ENCODE measurements around the gene CCDC142. TPM values are rescaled to one million over a fixed set of nuclear protein-coding genes. Genes with fewer than 3 reads are reported as not detected.
A peak's percentile ranks its signal among the peaks of the same experiment; 100 is the strongest.

CCDC142 gene
- total RNA-seq, 6 experiments from 2014 or later: 5.9 to 15.4 (median 11.2) TPM

DNA sequence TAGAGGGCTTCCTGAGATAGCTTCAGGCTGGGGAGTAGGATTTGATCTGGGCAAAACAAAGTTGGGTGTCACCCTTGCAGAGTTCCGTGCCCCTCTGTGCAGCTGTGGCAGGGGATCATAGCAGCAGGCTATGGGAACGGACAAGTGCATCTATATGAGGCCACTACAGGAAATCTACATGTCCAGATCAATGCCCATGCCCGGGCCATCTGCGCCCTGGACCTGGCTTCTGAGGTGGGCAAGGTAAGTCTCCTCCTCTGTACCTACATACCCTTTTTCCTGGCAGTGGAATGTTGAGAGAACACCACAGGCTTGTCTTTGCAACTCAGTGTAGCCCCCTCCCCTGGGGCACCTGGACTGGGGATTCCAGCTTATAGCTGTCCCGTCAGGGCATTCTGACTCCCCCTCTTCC is 57.8 kb downstream of the CCDC142 start:
- WGBS (ENCODE audit: insufficient coverage, low coverage, low lambda C conversion rate, missing lambda C conversion rate): 89% methylated on average over 3 of the region's 5 CpGs
- Histone ChIP-seq H3K27ac (no peak overlapping the region), H3K4me1 (peaks cover 0 to 25% (median 7%) of the 10 kb centered on the region in 4 donors), H3K36me3 (peaks cover 0 to 46% (median 17%) of the 10 kb centered on the region in 4 donors), H3K9me3 (no peaks in the 10 kb centered on the region), H3K27me3 (no peaks in the 10 kb centered on the region), H3K4me3 (no peak overlapping the region)
- intact Hi-C loops (cut with DNase I): no loop called here
- TF ChIP-seq POLR2A (IDR thresholded peaks at IDR 0.05): no peak
- TF ChIP-seq, protein P1, sequence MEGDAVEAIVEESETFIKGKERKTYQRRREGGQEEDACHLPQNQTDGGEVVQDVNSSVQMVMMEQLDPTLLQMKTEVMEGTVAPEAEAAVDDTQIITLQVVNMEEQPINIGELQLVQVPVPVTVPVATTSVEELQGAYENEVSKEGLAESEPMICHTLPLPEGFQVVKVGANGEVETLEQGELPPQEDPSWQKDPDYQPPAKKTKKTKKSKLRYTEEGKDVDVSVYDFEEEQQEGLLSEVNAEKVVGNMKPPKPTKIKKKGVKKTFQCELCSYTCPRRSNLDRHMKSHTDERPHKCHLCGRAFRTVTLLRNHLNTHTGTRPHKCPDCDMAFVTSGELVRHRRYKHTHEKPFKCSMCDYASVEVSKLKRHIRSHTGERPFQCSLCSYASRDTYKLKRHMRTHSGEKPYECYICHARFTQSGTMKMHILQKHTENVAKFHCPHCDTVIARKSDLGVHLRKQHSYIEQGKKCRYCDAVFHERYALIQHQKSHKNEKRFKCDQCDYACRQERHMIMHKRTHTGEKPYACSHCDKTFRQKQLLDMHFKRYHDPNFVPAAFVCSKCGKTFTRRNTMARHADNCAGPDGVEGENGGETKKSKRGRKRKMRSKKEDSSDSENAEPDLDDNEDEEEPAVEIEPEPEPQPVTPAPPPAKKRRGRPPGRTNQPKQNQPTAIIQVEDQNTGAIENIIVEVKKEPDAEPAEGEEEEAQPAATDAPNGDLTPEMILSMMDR (IDR thresholded peaks at IDR 0.05): no peak
- DNase-seq (no peak), ATAC-seq (no peak)

DNA sequence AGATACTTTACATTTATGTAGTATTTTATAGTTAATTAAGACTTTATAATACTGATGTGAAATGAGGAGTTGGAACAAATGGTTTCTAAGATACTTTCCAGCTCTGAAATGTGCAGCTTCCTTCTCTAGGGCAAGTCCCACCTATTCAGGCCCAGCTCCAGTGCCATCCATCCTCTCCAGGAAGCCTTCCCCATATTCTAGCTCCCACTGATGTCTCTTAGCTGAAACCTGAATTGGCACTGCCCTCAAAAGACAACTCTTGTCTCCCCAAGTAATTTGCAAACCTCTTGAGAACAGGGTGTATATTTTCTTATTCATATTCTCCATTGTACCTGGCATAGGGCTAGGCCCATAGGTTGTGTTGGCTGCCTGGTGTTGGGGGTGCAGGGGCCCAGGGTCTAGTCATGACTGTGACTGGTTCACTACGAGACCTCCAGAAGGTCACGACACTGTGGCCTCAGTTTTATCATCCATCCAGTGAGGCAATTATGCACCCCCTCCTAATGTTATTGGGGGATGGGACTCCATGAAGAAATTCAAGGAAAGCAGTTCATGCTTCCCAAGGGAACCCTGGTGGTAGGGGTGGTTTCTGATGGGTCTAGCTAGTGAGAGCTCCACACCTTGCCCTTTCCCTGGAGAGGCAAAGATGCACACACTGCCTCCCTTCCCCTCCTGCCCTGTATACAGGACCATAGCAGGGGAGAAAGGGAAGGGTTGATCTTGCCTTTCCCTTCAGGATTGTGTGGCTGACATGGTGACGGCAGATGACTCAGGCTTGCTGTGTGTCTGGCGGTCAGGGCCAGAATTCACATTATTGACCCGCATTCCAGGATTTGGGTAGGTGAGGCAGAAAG is 58.4 kb downstream of the CCDC142 start:
- 57% methylated on average over 4 of the region's 5 CpGs for WGBS (ENCODE audit: insufficient coverage, low coverage, low lambda C conversion rate, missing lambda C conversion rate)
- Histone ChIP-seq H3K9me3 (no peaks in the 10 kb centered on the region), H3K27me3 (no peaks in the 10 kb centered on the region), H3K36me3 (peaks cover 0 to 45% (median 17%) of the 10 kb centered on the region in 4 donors), H3K4me1 (peaks cover 0 to 20% (median 4%) of the 10 kb centered on the region in 4 donors), H3K4me3 (no peak overlapping the region), H3K27ac (no peak overlapping the region)
- ATAC-seq (peak in 2 of 4 donors; percentile 3), DNase-seq (no peak)
- TF ChIP-seq, protein P1 (IDR thresholded peaks at IDR 0.05): no peak
- TF ChIP-seq POLR2A (IDR thresholded peaks at IDR 0.05): no peak
- intact Hi-C loops (cut with DNase I): no loop called here

Other genes starting within 250 kb of the CCDC142 start
- gene SLC4A5, start 139.6 kb downstream of the CCDC142 start, total RNA-seq: 1 to 10 TPM in 2 of 6 experiments, under 1 TPM in 4; 0.12 to 1.2 (median 0.68) TPM
- 10 to 100 TPM; 33.7 to 47.9 (median 37.3) TPM for gene DCTN1, start 102.7 kb downstream of the CCDC142 start, total RNA-seq
- gene C2orf81, start 61.4 kb downstream of the CCDC142 start, total RNA-seq: under 1 TPM in 5 of 6 experiments, not detected in 1; 0.18 to 0.56 (median 0.31) TPM
- gene WDR54, start 61.3 kb downstream of the CCDC142 start, total RNA-seq: 1 to 10 TPM; 1.6 to 5.3 (median 2.2) TPM
- gene RTKN, start 41.1 kb downstream of the CCDC142 start, total RNA-seq: 100 to 1,000 TPM in 2 of 6 experiments, 10 to 100 TPM in 4; 61.5 to 103 (median 83.0) TPM
- 10 to 100 TPM in 5 of 6 experiments, 1 to 10 TPM in 1; 3.4 to 20.3 (median 18.8) TPM for gene INO80B, start 27.9 kb downstream of the CCDC142 start, total RNA-seq
- gene WBP1, start 24.6 kb downstream of the CCDC142 start, total RNA-seq: 10 to 100 TPM; 29.6 to 37.6 (median 32.2) TPM
- 10 to 100 TPM; 41.0 to 45.2 (median 43.6) TPM for gene MOGS, start 17.6 kb downstream of the CCDC142 start, total RNA-seq
- 10 to 100 TPM; 10.7 to 51.9 (median 42.6) TPM for gene MRPL53, start 10.3 kb downstream of the CCDC142 start, total RNA-seq
- 10 to 100 TPM; 14.5 to 31.5 (median 26.7) TPM for gene TTC31, start 83 bp upstream of the CCDC142 start, total RNA-seq
- 1 to 10 TPM; 1.4 to 8.4 (median 5.8) TPM for gene LBX2, start 16.6 kb upstream of the CCDC142 start, total RNA-seq
- 10 to 100 TPM in 5 of 6 experiments, 1 to 10 TPM in 1; 9.6 to 17.5 (median 13.3) TPM for gene PCGF1, start 24.7 kb upstream of the CCDC142 start, total RNA-seq
- not detected for gene TLX2, start 31.5 kb upstream of the CCDC142 start, total RNA-seq
- not detected for gene DQX1, start 43.2 kb upstream of the CCDC142 start, total RNA-seq
- 100 to 1,000 TPM in 1 of 6 experiments, 10 to 100 TPM in 5; 64.6 to 109 (median 80.4) TPM for gene AUP1, start 46.7 kb upstream of the CCDC142 start, total RNA-seq
- gene HTRA2, start 46.9 kb upstream of the CCDC142 start, total RNA-seq: 10 to 100 TPM; 12.3 to 20.3 (median 15.2) TPM
- 1 to 10 TPM in 5 of 6 experiments, under 1 TPM in 1; 0.92 to 3.3 (median 1.8) TPM for gene LOXL3, start 70.9 kb upstream of the CCDC142 start, total RNA-seq
- 1 to 10 TPM; 1.9 to 3.7 (median 3.2) TPM for gene DOK1, start 71.7 kb upstream of the CCDC142 start, total RNA-seq
- not detected for gene M1AP, start 165.3 kb upstream of the CCDC142 start, total RNA-seq
- 1 to 10 TPM; 1.1 to 2.3 (median 1.6) TPM for gene SEMA4F, start 171.2 kb upstream of the CCDC142 start, total RNA-seq